ENCODE data around the gene ABCA13.
"Not testable (repeated sequence)": the region's sequence is repeated elsewhere in the genome, so short reads cannot be mapped to it uniquely, and the experiment has no call there.

The ABCA13 gene

GRCh38 chr7:48171202-48171601 is at the start of gene ABCA13:
Gene ABCA13, plus strand, starts transcription at chr7:48171458. Its CDS starts 26 bp downstream, at chr7:48171484.
- no peak for DNase-seq

GRCh38 chr7:48126037-48126436 is 45.2 kb upstream of the ABCA13 start:
- no peak for DNase-seq

- DNase-seq: no peak
Observed at GRCh38 chr7:48130658-48131108, 40.6 kb upstream of the ABCA13 start.

GRCh38 chr7:48132792-48133191 is 38.5 kb upstream of the ABCA13 start:
- DNase-seq: no peak

GRCh38 chr7:48139459-48139858 is 31.8 kb upstream of the ABCA13 start:
- no peak for DNase-seq

- DNase-seq: no peak
Observed at GRCh38 chr7:48140001-48140681, 31.1 kb upstream of the ABCA13 start.

- no peak for DNase-seq
Observed at GRCh38 chr7:48141521-48141920, 29.7 kb upstream of the ABCA13 start.

GRCh38 chr7:48144291-48144768 is 26.9 kb upstream of the ABCA13 start:
- no peak for DNase-seq

GRCh38 chr7:48147078-48147591 is 24.1 kb upstream of the ABCA13 start:
- DNase-seq: no peak

GRCh38 chr7:48147690-48148089 is 23.6 kb upstream of the ABCA13 start:
- not testable (repeated sequence) for DNase-seq

GRCh38 chr7:48148311-48148710 is 22.9 kb upstream of the ABCA13 start:
- DNase-seq: no peak

- no peak for DNase-seq
Observed at GRCh38 chr7:48149058-48149457, 22.2 kb upstream of the ABCA13 start.

GRCh38 chr7:48150086-48150485 is 21.2 kb upstream of the ABCA13 start:
- no peak for DNase-seq

GRCh38 chr7:48154792-48155413 is 16.4 kb upstream of the ABCA13 start:
- DNase-seq: no peak

GRCh38 chr7:48158404-48158803 is 12.9 kb upstream of the ABCA13 start:
- DNase-seq: no peak

GRCh38 chr7:48161407-48162125 is 9.7 kb upstream of the ABCA13 start:
- no peak for DNase-seq

GRCh38 chr7:48165157-48165556 is 6.1 kb upstream of the ABCA13 start:
- no peak for DNase-seq

- DNase-seq: no peak
Observed at GRCh38 chr7:48168159-48168558, 3.1 kb upstream of the ABCA13 start.

- no peak for DNase-seq
Observed at GRCh38 chr7:48170506-48170905, 752 bp upstream of the ABCA13 start.

GRCh38 chr7:48173313-48173712 is 2.1 kb downstream of the ABCA13 start:
- DNase-seq: no peak

- no peak for DNase-seq
Observed at GRCh38 chr7:48173756-48174382, 2.6 kb downstream of the ABCA13 start.

GRCh38 chr7:48175019-48175418 is 3.8 kb downstream of the ABCA13 start:
- DNase-seq: no peak

GRCh38 chr7:48176356-48176893 is 5.2 kb downstream of the ABCA13 start:
- DNase-seq: no peak
